Placental epithelial cell (primary cell): ENCODE measurements around the gene C11orf52. TPM values are rescaled to one million over a fixed set of nuclear protein-coding genes. Genes with fewer than 3 reads are reported as not detected.

Experiments
- small RNA-seq: library from RNA; depleted of rRNA; stranded (forward); fragments of <200 nt; gene quantifications from one replicate; pipeline ENCODE3, GENCODE V24; 2012
- total RNA-seq: library from RNA; depleted of rRNA; stranded (reverse); fragments of >200 nt; gene quantifications from 2 replicates; pipeline ENCODE4 v1.2.3, GENCODE V29; 2012

The C11orf52 gene, protein sequence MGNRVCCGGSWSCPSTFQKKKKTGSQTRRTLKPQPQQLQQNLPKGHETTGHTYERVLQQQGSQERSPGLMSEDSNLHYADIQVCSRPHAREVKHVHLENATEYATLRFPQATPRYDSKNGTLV
- total RNA-seq: 2.7 and 8.1 TPM in 2 replicates

DNA sequence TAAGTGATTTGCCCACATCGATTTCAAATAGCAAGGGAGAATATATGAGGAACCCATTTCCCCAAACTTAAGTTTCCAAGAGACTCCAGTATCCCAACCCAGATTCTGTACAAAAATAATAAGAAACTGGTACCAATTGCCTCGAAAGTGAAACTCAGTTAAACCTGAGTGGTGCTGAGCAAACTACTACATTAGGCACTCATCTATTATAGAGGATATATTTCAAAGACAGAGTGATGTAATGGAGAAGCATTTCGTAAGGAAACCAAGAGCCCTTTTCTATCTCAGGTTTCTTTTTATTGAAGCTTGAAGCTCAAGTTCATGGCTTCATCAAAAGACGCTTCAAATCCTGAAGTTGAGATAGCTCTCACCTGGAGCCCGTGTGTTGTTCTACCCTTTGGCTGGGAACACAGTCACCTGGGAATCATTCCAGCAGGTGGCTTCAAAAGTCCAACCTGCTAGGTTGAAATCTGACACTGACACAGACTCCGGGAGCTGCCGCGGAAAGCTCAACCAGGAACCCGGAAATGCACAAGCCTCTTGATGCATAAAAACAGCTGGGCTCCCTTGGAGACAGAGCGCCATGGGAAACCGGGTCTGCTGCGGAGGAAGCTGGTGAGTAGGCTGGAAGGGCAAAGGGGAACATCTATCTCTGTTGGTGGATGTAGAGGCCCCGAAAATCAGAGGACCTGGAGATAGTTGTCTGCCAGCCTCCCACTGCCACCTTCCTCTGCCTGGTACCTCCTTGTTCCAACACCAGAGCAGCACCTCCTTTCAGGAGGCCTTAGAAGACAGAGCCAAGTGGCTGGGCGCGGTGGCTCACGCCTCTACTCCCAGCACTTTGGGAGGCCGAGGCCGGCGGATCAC is at the start of gene C11orf52:
TSS of gene C11orf52 (plus strand) at position 524 of the 867 bp plus-strand sequence. CDS start at position 584, 60 bp downstream.

DNA sequence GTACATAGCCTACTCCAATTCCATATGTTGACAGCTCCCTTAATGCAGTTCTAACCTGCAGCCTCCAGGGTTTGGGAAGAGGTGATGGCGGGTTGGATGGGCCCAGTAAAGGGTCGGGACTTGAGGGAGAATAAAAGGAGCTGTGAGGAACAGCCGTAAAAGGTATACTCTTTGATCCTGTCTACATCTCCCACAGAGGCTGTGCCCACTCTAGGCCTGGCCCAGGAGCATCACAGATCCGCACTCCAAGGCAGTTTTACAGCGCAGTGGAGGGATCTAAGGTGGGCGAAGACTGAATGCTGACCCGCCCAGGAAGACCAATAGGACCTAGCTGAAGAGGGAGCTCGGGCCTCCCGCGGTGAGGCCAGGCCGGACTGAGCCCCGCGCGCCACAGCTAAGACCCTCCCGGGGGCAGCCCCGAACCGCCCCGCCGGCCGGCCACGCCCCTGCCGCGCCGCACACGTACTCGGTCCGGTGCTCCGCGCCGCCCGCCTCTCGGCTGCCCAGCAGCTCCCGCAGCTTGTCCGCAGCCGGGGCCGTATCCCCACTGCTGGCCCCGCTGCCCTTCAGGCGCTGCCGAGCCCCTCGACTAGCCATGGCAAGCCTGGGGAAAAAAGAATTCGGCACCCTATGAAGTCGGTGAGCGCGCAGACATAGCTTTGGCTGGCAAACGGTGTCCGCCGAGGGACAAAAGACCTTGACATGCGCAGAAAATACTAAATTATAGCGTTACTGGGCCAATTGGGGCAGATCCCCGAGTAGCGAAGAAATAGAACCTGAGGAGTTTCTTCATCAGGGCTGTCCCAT is 47.6 kb upstream of the C11orf52 start, which contains the start of gene ALG9:
TSS of gene ALG9 (minus strand) at position 696 of the 807 bp plus-strand sequence. CDS start at position 597, 99 bp downstream.

DNA sequence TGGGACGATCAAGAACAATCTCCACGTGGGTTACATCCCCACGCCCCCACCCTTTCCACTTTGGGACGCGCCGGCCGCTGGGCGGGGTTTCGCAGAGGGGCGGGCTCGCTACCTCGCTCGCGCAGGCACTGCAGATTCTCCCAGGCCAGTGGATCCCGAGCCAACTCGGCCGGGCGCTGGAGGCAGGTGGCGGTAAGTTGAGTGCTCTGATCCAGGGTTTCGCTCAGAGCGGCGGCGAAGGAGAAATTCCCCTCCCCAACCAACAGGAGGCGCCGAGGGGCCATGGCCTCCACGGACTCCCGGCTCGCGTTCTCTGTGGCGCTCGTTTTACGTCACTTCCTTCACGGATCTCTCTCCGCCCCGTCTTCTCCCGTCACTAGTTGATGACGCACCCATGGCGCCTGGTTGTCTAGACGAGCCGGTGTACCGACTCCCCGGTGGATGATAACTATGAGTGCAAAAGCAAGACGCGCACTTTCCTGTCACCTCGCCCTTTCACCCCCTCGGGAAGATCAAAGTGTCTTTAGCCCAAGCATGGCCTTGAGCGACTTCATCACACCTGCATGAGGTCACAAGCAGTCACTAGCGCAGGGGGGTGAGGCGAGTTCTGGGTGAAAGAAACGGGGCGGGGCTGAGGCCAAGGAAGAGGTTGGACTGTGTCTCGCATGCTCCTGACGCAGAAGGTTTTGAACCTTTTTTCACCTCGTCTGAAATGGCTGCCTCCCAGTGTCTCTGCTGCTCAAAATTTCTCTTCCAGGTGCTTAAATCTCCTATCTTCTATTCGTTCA is 39.7 kb upstream of the C11orf52 start, which contains the start of the genes CFAP68 and FDXACB1:
TSS of gene CFAP68 (plus strand) at position 693 of the 788 bp plus-strand sequence. CDS start at position 713, 20 bp downstream.
TSS of gene FDXACB1 (minus strand) at position 317 of the 788 bp plus-strand sequence. CDS start at position 284, 33 bp downstream.

DNA sequence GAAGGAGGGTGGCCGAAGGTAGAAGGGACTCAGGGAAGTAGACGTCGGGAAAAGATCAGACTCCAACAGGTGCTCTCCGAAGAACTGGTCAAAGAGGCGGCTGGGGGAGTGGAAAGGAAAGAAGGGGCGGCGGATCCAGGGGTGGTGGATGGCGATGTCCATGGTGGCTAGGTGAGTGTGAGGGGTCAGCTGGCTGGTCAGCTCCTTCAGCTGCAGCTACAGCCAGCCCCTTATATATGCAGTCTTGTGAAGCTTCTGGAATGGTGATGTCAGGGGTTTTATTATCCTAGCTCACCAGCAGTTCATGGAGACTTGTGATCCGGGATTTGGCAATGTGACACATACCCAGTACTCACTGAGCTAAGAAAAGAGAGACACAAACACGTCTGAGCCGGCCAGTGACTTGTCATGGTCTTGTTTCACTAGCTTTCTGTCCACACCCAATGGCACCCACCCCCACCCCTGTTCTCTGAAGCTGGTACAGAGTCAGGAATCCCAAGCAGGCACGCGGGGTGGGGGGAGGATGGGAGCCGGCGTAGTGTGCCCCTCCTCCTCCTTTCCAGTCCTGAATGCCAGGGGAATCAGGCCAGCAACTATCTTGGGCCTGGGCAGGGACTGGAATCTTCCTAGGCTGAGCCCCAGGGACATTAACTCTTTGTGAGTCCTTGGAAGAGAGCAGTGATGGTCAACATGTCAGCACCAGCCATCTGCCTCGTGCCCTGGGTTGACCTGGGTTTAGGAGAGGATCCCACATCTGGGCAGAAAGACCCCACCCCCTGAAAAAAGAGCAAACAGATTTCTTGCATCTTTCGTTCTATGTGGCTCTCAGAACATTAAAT is 6.9 kb upstream of the C11orf52 start, which contains the start of gene CRYAB:
TSS of gene CRYAB (minus strand) at position 208 of the 839 bp plus-strand sequence. CDS start at position 162, 46 bp downstream.

DNA sequence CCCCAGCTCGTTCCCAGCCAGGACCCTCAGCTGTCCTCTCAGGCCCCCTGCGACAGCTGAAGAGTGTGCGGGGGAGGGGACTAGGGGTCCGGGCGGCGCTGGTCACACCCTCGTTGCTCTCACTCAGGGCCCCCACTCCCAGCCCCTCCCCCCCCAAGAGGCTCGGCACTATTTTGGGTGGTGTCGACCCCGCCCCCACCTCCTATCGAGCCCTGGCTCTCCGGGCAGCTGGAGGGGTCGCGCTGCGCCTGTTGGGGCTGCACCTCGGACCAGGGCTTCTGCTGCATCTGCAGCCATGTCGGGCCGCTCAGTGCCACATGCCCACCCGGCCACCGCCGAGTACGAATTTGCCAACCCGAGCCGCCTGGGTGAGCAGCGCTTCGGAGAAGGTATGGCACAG is 6.2 kb upstream of the C11orf52 start, which contains the start of gene HSPB2:
TSS of gene HSPB2 (plus strand) at position 200 of the 400 bp plus-strand sequence. CDS start at position 296, 96 bp downstream.

Small RNAs within 50 kb of the gene (small RNA-seq; reads per million reads assigned to genes)
- 0.14 reads per million for gene C11orf52
- not detected for gene RNA5SP351
- gene RPL37AP8: 0.09 reads per million

Other genes with a start within 250 kb of the C11orf52 start
- gene PPP2R1B, start 152.5 kb upstream of the C11orf52 start, total RNA-seq: 12.6 and 32.2 TPM in 2 replicates
- 30.6 and 66.7 TPM in 2 replicates for gene ALG9, start 47.3 kb upstream of the C11orf52 start, total RNA-seq
- gene FDXACB1, start 39.7 kb upstream of the C11orf52 start, total RNA-seq: 2.2 and 3.1 TPM in 2 replicates
- gene CFAP68, start 39.4 kb upstream of the C11orf52 start, total RNA-seq: 8.2 and 37.3 TPM in 2 replicates
- gene CRYAB, start 7.1 kb upstream of the C11orf52 start, total RNA-seq: 19.2 and 33.7 TPM in 2 replicates
- gene HSPB2, start 6.2 kb upstream of the C11orf52 start, total RNA-seq: 0.87 TPM in 1 of 2 replicates, not detected in the other
- gene DIXDC1, start 18.4 kb downstream of the C11orf52 start, total RNA-seq: 14.9 and 19.5 TPM in 2 replicates
- gene DLAT, start 106.5 kb downstream of the C11orf52 start, total RNA-seq: 18.1 and 24.6 TPM in 2 replicates
- 1.7 and 4.3 TPM in 2 replicates for gene PIH1D2, start 155.1 kb downstream of the C11orf52 start, total RNA-seq
- gene NKAPD1, start 155.4 kb downstream of the C11orf52 start, total RNA-seq: 28.7 and 31.8 TPM in 2 replicates
- gene TIMM8B, start 167.8 kb downstream of the C11orf52 start, total RNA-seq: 30.7 and 37.7 TPM in 2 replicates
- 75.4 and 76.0 TPM in 2 replicates for gene SDHD, start 168.0 kb downstream of the C11orf52 start, total RNA-seq
- gene IL18, start 245.2 kb downstream of the C11orf52 start, total RNA-seq: 1.1 and 1.6 TPM in 2 replicates
- 0.11 TPM in 1 of 2 replicates, not detected in the other for gene TEX12, start 248.5 kb downstream of the C11orf52 start, total RNA-seq